Mesenteric fat pad (tissue), 1 donor: ENCODE measurements around the gene PABPN1. TPM values are rescaled to one million over a fixed set of nuclear protein-coding genes. Genes with fewer than 3 reads are reported as not detected.
"Not testable (repeated sequence)": the region's sequence is repeated elsewhere in the genome, so short reads cannot be mapped to it uniquely, and the experiment has no call there.

Experiments used
- DNase-seq: peaks from one replicate; pipeline ENCODE4 v3.0.0-alpha.2; 2020; ENCODE audit warnings: low spot score
- total RNA-seq: library from RNA; stranded (reverse); fragmentation: NEBNext Ultra II Directional; extraction: Animal tissue kit (Norgen Biotek cat#: 25700); gene quantifications from one replicate; pipeline ENCODE4 v1.2.1, GENCODE V29; 2021
- donor health status: DM: yes; HTN: yes; CAD: no.

PABPN1 gene
- total RNA-seq, 1 donor from 2014 or later = 129 TPM

DNA sequence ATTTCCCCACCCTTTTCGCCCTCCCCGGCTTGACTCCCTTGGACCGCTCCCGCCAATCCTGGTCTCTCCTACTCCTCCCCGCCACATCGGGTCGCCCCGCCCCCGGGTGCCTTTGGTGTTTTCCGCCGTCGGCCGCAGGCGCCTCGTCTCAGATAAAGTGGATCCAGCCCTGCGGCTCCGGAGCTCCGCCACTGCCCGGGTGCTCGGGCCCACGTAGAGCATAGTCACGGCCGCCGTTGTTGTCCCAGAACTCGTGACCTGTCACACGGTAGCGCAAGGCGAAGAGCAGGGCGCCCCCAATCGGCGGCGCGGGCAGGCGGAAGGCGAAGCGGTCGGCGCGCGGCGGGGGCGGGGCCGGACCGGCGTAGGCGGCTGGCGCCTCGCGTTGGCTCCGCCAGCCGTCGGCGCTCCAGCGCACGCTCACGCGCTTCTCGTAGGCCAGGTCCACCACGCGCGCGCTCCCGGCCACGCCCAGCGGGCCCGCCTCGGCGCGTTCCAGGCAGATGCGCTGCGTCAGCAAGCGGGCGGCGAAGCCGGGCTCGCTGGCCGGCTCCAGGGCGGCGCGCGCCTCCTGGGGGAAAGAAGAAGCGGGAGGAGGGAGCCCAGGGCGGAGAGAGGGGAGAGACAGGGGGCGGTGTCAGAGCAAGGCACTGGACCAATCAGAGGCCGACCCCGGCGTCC is 19.8 kb upstream of the PABPN1 start:
- peak; percentile 99 for DNase-seq

GRCh38 chr14:23301969-23302289 is 19.3 kb upstream of the PABPN1 start:
- no peak for DNase-seq

DNA sequence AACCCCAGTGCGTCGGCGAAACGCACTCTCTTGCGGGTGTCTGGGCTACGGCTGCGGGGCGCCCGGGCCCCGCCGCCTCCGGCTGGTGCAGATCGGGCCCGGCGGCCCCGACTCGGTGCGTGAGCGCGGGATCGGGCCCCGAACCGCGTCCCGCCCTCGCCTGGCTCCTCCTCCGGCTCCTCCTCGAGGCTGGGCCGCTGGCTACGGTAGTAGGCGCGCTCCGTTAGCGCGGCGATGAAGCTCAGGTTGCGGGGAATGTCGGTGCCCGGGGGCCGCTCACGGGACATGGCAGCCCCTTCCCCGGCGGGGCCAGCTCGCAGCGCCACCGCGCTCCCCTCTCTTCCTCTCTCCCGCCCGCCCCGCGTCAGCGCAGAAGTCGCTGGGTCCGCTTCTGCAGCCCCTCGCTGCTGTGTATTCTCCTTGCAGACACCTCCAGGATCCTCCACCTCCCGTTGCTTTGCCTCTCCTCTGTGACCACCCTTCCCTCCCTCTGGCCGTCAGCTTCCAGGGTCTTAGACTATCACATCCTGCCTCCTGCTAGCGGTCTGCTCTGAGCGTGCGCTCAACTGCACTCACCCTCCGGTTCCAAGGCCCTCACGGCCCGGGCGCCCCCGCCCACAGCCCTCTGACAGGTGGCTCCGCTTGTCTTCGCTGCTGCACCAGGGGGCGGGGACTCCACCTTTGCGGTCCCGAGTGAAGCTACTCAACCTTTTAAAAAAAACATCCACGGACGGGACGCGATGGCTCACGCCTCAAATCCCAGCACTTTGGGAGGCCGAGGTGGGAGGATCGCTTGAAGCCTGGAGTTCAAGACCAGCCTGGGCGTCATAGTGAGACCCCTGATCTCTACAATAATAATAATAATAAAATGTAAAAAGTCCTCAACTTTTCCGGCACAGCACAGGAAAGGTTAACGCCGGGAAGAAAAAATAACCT is 18.7 kb upstream of the PABPN1 start, which contains the start of gene PPP1R3E:
TSS of gene PPP1R3E (minus strand) at position 570 of the 936 bp plus-strand sequence. CDS start at position 287, 283 bp downstream.
- DNase-seq = peak; percentile 92

- DNase-seq = peak; percentile 93
Measured at GRCh38 chr14:23306412-23307145, 14.7 kb upstream of the PABPN1 start, which contains the start of gene BCL2L2. TSS of gene BCL2L2 (plus strand) at chr14:23306833. CDS start at chr14:23307768, 935 bp downstream.

DNA sequence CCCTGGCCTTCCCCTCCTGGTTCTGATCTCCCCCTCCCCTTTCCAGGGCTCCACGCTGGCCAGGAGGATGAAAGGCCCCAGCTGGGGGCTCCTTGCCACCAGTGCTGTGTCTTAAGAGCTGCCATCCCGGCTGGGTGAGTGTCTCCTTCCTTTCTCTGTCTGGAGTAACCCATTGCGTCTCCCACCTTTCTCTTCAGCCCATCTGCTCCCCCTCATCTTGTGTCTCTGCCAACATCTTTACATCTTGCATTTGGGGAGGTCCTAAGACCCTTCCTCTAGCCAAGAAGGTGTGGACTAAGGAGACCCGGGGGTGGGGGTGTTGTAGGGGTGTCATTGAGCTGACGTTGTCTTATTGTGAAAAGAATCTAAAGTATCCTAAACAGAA is 14.1 kb upstream of the PABPN1 start:
- DNase-seq = no peak

GRCh38 chr14:23307687-23308644 is 13.3 kb upstream of the PABPN1 start:
- no peak for DNase-seq

GRCh38 chr14:23308721-23309445 is 12.4 kb upstream of the PABPN1 start:
- no peak for DNase-seq

- DNase-seq = no peak
Measured at GRCh38 chr14:23310546-23310945, 10.7 kb upstream of the PABPN1 start.

GRCh38 chr14:23316300-23316699 is 5.0 kb upstream of the PABPN1 start:
- no peak for DNase-seq

DNA sequence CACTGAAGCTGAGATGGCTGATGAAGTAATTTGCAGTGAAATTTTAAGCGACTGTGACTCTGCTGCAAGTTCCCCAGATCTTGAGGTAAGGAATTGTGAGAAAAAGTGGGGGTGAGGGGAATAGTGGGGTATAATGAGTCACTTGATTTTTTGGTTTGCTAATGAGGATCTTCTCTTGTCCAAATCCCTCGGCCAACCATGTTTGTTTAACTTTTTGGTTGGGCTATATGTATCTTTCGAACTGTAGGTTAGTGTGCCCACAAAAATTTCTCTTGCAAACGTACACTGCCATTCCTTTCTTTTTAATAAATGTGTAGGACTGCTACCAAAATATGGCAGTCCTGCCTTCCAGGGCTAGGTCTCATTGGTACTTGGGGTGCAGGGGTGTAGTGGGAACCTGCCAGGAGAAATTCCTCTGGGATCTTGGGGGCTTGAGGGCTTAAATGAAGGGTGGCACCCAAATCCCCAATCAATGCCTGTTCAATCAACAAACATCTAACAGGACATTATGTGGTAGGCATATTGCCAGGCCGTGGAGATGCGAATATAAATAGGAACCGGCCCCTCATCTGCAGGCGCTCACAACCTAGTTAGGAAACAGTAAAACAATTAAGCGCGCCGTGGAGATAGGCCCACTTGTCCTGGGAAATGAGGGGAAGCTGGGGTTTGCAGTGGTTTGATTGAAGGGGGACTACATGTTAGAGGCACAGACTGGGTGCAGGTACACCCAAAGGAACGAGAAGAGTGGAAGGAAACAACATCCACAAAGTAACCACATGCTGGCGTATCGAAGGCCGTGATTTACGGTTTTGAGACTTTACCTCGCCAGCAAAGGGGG is 1.3 kb upstream of the PABPN1 start:
- DNase-seq = no peak

DNA sequence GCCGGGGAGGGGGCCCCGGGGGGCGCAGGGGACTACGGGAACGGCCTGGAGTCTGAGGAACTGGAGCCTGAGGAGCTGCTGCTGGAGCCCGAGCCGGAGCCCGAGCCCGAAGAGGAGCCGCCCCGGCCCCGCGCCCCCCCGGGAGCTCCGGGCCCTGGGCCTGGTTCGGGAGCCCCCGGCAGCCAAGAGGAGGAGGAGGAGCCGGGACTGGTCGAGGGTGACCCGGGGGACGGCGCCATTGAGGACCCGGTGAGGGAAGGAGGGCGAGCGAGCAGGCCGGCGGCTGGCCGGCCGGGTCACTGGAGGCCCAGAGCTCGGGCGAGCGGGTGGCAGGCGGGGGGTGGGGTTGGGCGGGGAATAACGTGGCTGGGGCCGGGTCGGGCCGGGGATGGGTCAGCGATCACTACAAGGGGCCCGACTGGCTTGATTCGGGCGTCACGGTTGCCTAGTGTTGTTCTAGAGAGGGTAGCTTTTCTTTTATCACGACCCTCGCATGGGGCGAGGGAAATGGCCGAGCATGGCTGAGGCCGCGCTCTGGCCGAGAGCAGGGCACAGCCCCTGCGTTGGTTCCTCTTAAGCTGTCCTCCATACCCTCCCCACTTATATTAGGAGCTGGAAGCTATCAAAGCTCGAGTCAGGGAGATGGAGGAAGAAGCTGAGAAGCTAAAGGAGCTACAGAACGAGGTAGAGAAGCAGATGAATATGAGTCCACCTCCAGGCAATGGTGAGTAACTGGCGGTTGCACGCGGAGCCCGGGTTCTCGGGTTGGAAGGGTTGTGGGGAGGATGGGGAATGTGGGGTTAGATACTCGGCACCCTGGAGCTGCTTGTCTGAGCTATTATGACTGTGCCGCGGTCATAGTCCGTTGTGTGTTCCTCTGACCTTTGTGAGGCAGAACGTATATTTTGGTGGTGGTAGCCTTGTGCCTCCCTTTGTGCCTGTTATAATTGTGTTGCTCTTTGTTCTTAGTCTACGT is 603 bp downstream of the PABPN1 start:
- DNase-seq = no peak

- DNase-seq = no peak
Measured at GRCh38 chr14:23322568-23323517, 1.6 kb downstream of the PABPN1 start.

DNA sequence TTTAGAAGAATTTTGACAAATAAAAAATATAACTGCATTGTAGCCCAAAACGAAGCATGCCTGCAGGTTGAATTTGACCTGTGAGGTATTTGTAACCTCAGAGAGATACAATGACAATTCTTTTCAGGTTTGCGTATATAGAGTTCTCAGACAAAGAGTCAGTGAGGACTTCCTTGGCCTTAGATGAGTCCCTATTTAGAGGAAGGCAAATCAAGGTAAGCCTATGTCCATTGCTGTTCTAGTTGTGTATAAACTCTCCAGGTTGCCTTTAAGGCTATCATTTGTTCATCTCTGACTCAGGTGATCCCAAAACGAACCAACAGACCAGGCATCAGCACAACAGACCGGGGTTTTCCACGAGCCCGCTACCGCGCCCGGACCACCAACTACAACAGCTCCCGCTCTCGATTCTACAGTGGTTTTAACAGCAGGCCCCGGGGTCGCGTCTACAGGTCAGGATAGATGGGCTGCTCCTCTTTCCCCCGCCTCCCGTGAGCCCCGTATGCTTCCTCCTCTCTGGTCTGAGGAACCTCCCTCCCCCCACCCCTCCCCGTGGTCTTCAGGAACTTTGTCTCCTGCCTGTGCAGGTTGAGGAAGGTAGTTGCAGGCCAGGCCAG is 2.7 kb downstream of the PABPN1 start:
- no peak for DNase-seq

DNA sequence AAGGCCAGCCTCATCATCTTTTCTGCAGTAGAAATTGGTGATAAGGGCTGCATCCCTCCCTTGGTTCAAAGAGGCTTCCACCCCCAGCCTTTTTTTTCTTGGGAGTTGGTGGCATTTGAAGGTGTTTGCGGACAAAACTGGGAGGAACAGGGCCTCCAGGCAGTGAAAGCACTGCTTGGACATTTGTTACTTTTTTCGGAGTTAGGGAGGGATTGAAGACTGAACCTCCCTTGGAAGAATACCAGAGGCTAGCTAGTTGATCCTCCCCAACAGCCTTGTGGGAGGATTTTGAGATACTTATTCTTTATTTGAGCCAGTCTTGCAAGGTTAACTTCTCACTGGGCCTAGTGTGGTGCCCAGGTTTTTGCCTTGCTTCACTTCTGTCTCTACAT is 3.2 kb downstream of the PABPN1 start:
- DNase-seq = no peak

DNA sequence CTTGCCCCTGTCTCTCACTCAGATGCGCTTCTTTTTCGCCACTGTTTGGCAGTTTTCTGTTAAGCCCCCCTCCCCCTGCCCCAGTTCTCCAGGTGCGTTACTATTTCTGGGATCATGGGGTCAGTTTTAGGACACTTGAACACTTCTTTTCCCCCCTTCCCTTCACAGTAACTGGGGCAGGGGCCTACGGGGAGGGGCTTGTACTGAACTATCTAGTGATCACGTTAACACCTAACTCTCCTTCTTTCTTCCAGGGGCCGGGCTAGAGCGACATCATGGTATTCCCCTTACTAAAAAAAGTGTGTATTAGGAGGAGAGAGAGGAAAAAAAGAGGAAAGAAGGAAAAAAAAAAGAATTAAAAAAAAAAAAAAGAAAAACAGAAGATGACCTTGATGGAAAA is 3.7 kb downstream of the PABPN1 start:
- no peak for DNase-seq

GRCh38 chr14:23325746-23326145 is 4.5 kb downstream of the PABPN1 start:
- DNase-seq = not testable (repeated sequence)
